ENCODE results near the gene MAD1L1.
A peak's percentile ranks its signal among the peaks of the same experiment; 100 is the strongest.
"Not testable (repeated sequence)": the region's sequence is repeated elsewhere in the genome, so short reads cannot be mapped to it uniquely, and the experiment has no call there.

Gene MAD1L1

GRCh38 chr7:2232766-2233520 lies at the start of gene MAD1L1:
Gene MAD1L1, minus strand, starts transcription at chr7:2232945. Its CDS starts 2,812 bp downstream, at chr7:2230133.
- peak; percentile 71 to 73 for DNase-seq

- DNase-seq: no peak
These were observed 49.5 kb upstream of the MAD1L1 start for GRCh38 chr7:2282185-2282751.

GRCh38 chr7:2281541-2281940 lies 48.8 kb upstream of the MAD1L1 start:
- no peak for DNase-seq

DNA sequence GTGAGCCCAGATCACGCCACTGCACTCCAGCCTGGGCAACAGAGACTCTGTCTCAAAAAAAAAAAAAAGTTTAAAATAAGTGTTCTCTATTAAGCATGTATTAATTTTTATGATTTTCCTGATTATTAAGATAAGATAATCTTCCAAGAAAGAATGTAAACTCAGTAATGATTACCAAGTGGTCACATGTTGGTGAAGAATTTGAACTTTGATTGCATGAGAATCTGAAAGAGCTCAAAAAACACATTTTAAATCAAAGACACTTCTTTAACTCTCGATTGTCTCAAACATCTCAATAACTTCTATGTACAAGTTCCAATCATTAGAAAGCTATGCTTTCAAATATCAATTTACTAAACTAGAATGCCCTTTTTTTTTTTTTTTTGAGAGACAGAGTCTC lies 47.7 kb upstream of the MAD1L1 start:
- DNase-seq: no peak

DNA sequence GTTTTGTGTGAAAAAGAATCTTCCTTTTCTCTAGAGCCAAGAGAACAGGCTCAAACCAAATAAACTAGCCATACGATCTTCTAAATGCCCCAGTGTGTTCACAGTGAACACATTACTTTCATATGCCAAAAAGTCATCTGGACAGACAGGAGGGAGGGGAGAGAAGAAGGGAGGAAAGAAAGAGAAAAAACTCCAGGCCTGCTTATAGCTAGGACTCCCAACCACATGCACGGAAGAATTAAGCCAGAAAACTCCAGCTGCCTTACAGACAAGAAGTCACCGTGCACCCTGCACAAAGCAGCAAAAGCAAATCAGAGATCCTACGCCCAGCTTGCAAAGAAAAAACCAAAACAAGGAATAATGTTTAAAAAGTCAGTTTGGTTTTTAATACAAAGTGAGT lies 47.2 kb upstream of the MAD1L1 start:
- no peak for DNase-seq

DNA sequence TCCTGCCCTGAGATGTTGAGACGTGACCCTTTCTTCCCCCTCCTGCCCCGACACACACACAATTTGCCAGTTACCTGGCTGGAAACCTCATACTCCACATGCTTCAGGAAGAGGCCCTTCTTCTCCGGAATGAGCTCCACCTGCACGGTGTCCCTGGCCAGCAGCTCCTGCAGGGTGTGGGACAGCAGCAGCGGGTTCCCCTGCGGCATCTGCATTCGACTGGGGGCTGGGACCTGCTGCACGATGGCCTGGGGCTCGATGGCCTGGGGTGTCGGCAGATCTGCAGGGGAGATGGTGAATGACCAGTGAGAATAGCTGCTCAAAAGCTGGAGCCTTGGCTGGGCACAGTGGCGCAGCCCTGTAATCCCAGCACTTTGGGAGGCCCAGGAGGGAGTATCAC lies 45.3 kb upstream of the MAD1L1 start:
- DNase-seq: no peak

GRCh38 chr7:2276107-2276506 lies 43.4 kb upstream of the MAD1L1 start:
- no peak for DNase-seq

DNA sequence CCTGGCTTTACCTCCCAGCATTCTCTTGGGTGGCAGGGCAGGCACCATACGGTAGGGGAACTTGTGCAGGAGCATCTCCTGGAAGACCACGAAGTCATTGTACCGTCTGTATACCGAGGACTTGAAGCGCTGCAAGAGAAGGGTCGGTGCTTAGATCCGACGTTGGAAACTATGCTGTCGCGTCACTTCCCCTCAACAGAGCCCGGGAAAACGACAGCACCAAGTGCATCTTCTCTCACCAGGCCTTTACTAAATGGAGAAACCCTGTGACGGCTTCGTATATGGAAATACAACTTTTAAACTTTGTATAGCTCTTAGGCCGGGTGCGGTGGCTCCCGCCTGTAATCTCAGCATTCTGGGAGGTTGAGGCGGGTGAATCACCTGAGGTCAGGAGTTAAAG lies 42.4 kb upstream of the MAD1L1 start:
- no peak for DNase-seq

- DNase-seq: no peak
These were observed 41.9 kb upstream of the MAD1L1 start for GRCh38 chr7:2274666-2275065.

DNA sequence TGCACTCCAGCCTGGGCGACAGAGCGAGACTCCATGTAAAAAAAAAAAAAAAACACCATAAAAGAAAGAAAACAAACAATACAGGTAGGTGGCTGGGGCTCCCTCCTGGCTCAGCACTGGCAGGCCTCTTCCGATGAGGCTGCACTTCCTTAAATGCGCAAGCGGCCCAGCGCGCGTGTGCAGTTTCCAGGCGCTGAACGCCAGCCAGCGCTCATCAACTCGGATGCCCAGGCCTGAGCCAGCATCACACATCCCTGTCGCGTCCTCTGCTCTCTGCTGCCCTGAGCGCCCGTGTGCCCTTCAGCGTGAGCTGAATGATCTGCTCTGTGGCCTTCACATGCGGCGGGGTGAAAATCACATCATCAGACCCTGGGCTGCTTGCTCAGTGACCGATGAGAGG lies 41.1 kb upstream of the MAD1L1 start:
- DNase-seq: no peak

- no peak for DNase-seq
These were observed 39.3 kb upstream of the MAD1L1 start for GRCh38 chr7:2272031-2272430.

DNA sequence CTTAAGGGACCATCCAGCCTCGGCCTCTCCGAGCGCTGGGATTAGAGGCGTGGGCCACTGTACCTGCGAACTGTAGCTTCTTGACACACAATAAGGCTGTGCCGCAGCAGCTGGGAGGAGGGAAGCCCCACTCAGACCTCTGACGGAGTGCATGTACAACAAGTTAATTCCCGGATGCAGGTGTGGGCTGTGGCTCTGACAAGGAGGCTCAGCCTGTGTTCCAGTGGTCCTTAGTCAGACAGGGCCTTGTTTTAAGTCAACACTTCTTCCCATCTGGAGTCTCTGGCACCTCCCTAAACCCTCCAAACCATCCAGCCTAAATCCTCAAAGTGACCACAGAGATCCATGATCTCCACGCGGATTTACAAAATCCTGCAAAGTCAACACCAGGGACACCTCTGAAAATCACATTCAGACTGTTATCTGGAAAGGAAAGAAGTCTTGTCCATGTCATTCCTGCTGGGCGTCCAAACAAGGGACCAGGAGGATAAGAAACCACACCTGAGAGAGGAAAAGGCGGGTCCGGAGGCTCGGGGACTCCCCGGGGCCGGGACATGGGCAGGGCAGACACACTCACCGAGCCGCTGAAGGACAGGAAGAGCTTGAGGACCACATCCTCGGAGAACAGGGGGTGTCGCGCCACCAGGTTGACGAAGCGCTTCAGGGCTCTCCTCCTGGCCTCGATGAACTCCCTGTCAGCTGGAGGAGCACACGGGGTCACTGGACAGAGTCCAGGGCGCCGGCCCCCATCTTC lies 38.7 kb upstream of the MAD1L1 start:
- DNase-seq: no peak

GRCh38 chr7:2270495-2270894 lies 37.8 kb upstream of the MAD1L1 start:
- no peak for DNase-seq

DNA sequence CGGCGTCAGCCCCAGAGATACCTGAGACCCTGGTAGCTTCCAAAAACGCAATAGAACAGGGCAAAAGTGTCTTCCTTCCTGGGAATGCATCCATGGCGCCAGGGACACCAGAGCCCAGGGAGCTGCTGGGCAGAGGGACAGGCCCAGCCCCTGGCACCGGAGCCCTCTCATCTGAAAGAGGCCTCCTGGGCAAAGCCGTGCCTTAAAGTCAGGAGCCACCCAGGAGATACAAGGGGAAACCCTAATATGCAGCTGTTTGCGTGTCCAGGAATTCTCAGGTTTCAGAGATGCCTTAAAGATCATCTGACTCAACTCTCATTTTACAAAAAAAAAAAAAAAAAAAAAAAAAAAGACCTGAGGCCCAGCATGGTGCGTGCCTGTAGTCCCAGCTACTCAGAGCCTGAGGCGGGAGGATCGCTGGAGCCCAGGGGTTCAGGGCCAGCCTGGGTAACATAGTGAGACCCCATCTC lies 37.3 kb upstream of the MAD1L1 start:
- no peak for DNase-seq

GRCh38 chr7:2269089-2269990 lies 36.6 kb upstream of the MAD1L1 start:
- DNase-seq: not testable (repeated sequence)

DNA sequence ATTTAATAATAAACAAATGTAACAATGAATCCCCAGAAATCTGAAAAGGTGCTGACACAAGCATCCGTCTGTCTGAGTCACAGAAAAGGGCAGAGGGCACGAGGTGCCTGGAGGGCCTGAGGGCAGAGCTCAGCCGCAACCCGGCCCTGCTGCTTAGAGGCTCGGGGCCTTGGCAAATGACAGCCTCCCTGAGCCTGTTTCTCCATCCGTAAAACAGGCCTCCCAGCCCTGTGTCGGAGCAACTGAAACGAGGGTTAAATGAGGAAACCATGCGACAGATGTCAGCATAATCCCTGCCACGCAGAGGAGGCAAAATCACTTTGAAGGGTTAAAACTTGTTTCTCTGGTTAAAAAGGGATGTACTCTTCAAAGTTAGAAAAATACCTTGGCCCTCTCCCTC lies 34.2 kb upstream of the MAD1L1 start:
- DNase-seq: no peak

DNA sequence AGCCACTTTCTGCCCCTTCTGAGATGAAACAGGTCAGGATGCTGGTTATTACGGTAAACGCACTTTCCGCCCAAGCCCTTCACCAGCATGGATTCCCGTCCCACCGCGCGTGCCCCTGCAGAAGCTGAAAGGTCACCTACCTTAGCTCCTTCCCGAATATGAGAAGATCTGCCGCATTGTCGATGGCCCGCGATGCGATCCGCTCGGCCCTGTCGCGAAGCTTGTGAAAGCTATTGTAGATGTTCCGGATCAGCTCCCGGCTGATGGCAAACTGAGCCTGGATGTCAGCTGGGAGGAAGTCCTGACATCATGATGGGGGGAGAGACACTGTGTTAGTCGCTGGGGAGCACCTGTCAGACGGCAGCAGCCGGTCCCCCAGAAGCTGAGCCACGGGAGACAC lies 31.4 kb upstream of the MAD1L1 start:
- DNase-seq: no peak

GRCh38 chr7:2263176-2263575 lies 30.4 kb upstream of the MAD1L1 start:
- no peak for DNase-seq

- DNase-seq: no peak
These were observed 28.9 kb upstream of the MAD1L1 start for GRCh38 chr7:2261611-2262010.

- no peak for DNase-seq
These were observed 28.1 kb upstream of the MAD1L1 start for GRCh38 chr7:2260820-2261219.

GRCh38 chr7:2259480-2259879 lies 26.7 kb upstream of the MAD1L1 start:
- DNase-seq: no peak

- no peak for DNase-seq
These were observed 26.1 kb upstream of the MAD1L1 start for GRCh38 chr7:2258661-2259365.

Measured in NCI-H187 (cell line).